HG03064 (cell line): ENCODE results near the gene NID1.

ENCODE experiments used
- ATAC-seq: cut with Tn5 transposase; IDR thresholded peaks from one replicate; pipeline ENCODE4 v1.9.1; 2021; ENCODE audit warnings: low read depth; ENCODE audit not compliant: unreplicated experiment

Gene NID1

DNA sequence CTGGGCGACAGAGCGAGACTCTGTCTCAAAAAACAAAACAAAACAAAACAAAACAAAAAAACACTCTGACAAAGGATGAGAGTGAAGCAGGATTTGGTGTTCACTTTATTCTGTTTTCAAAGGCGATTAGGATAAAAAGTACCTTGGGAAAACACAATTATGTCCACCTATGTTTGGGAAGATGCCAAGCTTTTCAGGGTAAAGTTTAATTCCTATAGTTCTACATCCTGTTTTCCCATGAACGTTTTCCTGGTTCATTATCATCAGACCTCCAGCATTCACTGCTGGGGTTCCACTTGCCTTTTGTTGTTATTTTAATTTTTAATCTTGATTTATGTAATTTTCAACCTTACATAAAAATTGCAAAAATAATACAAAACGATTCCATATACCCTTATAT is 4.9 kb upstream of the NID1 start:
- ATAC-seq: no peak

GRCh38 chr1:236067854-236068454 is 3.1 kb upstream of the NID1 start:
- ATAC-seq: no peak

DNA sequence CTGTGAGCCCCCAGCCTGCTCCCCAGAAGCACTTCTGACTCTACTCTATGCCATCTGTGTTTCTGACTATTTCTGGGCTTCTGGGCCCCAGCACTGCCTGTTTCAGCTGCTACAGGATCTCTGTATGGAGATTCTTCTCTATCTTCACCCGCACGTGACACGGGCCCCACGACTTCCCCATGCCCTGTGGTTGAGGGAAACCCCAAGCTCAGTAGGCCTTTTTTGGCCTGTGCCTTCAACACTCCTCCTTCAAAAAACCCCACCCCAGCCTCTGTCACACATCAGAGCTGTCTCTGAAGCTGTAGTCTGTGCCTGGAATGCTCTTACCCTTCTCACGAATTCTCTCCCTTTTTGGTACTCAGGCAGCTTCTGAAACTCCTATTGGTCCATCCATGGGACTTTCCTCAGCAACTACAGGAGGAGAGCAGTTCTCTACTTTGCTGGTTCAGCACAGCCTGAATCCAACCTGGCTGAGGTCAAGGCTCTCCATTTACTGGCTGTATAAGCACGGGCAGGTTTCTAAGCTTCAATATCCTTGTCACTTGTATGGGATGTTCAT is 2.0 kb upstream of the NID1 start:
- ATAC-seq: peak; percentile 66

DNA sequence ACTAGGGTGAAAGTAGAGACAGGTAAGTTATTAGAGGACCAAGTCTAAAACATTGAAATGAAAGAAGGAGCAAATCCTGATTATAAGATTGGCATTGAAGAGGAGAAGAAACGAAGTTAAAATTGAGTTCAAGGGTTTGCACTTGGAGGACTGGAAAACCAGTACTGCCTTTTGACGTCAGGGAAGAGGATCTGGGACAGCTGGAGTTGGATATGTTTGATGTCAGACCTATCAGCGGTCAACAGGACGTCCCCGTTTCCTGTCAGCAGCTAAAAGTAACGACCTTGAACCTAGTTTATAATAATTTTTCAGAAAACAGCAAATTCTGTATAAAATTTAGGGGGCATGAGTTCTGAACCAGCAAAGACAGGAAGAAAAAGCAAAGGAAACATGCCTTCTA is 1.2 kb upstream of the NID1 start:
- no peak for ATAC-seq

- ATAC-seq: no peak
These were observed 667 bp upstream of the NID1 start for GRCh38 chr1:236065509-236066005.

- ATAC-seq: peak; percentile 21
These were observed 794 bp downstream of the NID1 start for GRCh38 chr1:236063919-236064673.

GRCh38 chr1:236063551-236063918 is 1.4 kb downstream of the NID1 start:
- no peak for ATAC-seq

DNA sequence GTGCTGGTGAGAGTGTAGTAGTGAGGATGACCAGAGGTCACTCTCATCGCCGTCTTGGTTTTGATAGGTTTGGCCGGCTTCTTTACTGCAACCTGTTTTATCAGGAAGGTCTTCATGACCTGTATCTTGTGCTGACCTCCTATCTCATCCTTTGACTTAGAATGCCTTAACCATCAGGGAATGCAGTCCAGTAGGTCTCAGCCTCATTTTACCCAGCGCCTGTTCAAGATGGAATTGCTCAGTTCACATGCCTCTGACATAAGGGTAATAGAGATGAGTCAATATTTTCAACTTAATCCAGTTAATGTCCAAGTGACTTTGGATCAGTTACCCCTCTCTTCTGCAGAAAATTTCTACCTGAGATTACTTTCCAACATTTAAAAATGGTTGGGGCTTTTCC is 4.6 kb downstream of the NID1 start:
- no peak for ATAC-seq

DNA sequence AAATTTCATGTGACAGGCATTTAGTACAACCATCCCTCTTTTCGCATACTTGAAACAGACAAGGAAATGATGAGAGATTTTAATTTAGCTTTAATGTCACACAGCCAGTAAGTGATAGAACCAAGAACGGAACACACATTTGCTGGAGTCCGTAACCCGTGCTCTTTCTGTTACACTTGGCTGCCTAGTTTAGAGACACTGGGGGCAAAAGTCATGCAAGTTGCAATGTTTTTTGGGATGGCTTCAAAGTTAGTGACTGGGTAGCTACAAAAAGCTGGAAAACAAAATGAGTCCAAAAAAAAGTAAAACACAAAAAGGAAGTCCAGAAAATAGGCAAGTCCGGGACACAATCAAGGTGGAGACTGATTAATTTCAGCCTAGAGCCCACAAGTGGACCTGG is 5.9 kb downstream of the NID1 start:
- no peak for ATAC-seq

DNA sequence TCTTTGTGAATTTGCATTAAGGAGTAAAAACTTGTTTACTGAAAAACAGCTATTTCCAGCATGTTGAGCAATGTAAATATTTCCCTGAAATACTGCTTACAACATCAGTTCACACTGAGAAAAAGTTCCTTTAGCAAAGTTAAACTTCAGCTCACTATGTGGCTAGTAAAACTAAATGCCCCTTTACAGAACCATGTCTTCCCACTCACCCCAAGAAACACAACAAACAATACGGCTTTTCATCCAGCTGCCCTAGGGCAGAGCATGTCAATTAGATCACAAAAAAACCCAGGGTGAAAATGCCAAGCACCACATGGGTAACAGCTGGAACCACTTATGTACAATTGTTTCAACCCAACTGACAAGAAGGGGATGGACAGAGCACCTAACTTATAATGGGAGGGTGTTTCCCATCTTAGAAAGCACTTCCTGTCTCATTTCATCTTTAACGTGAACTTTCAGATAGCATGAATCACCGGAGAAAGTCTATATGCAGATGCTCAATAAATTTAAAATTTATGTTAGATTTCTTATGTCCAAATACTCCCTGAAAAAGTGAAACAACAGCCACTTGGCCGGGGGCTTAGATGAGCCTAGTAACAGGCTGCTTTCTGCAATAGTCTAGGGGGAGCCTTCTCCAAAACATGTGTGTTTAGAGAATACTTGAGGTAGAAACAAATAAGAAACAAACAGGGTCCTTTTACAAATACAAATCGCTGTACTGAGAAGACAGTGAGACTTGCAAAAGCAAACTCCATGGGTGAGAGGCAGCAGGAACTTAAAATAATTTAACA is 6.6 kb downstream of the NID1 start:
- peak; percentile 84 for ATAC-seq

GRCh38 chr1:236057546-236057945 is 7.3 kb downstream of the NID1 start:
- no peak for ATAC-seq

DNA sequence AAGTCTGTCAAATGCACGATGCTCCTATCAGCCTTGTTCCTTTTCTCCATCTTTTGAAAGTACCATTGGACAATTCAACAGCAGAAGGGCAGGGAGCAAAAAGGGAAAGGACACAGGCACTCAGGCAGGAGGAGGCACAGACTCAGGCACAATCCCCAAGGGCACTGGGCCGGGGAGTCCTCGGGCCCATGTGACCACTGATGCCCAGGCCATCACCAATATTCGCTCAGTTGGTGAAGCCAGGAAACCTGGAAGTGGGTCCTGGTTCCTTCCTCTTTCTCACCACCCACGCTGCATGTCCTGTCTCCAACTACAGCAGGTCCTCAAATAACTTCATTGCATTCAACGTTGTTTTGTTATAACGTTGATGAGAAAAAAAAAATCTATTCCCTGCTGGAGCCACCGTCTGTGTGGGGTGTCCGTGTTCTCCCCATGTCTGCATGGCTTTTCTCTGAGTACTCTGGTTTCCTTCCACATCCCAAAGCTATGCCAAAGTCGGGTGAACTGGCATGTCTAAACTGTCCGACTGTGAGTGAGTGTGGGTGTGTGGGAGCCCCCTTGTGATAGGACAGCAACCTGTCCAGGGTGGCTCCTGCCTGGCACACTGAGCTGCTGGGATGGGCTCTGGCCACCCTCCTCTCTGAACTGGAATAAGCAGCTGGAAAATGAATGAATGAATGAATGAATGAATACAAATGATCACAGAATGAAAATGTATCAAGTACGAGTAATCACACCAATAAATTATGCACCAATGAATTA is 12.5 kb downstream of the NID1 start:
- ATAC-seq: no peak

DNA sequence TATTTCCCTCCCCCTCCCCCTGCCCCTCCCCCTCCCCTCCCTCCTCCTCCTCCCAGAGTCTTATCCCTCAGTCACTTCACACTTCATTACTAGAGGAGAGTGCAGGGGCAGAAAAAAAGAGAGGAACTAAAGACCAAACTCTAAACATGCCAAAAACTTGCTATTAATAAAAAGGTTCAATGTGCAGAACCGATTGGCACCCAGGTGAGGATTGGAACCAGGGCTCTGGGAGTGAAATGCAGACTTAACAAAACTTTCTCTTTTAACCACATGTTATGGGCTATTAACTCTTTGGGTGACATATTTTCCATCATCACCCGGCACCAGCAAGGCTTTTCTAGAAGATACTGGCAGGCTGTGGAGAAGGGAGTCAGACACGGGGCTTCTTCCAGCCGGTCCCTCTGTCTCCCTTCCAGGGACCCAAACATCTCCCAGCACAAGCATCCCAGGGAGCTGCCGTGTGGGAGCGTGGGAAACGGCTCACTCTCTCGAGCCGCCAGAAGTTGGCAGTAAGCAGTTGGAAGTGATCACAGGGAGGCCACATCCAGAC is 13.6 kb downstream of the NID1 start:
- ATAC-seq: no peak

DNA sequence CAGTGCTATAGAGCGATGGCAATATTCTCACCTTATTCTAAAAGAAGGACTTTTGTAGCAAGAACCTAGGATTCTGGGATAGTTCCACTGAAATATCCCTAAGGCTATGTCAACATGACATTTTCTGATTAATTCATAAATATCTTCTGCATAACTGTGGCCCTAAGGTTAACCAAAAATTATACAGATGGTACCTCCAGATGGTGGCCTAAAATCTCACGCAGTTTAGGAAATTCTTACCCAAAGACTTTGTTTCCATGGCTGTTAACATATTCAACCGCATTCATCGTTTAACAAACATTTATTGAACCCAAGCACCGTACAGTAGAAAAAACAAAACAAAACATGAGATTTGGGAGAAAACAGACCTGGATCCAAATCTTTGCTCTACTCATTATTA is 19.1 kb downstream of the NID1 start:
- no peak for ATAC-seq

GRCh38 chr1:236044341-236044740 is 20.5 kb downstream of the NID1 start:
- ATAC-seq: no peak

DNA sequence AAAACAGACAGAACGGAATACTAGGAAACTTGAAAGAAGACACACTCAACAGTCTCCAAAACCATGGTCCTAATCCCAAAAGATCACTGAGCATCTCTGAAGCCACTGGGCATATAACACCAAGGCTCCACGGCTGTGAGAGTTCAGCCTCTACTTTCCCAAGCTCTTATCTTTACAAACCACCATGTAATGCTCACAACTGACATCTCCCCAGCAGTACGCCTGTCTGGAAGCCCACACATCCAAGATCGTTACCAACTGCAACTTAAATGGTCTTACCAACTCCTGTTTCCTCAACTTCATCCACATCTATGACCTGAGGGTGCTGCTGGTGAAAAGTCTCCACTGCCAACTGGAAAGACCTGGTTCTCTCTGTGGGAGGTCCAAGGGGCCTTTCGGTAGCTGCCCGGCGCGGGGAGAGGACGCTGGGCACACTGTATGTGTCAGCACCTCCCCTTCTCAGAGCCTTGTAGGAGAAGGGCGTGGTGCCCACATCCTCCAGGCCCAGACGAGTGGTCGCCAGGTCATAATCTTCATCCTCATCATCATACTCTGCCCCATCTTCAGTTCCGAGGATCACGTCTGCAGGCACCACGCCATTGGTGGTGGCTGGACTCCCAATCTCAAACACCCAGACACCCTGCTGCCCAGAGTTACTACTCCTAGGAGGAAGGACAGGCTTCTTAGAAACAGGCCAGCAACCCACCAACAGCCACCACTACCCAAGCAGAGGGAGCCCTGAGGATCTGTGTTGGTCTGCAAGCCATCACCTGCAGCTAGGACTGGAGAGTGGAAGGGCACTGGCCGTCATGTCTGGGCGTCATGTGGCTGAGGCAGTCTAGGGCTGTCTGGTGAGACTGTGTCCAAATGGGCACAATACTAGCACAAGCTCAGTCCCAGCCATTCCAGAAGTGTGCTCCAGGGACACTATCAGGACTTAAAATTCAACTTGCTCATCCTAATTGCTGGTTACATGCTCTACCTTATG is 23.0 kb downstream of the NID1 start:
- ATAC-seq: no peak

GRCh38 chr1:236039740-236040685 is 24.9 kb downstream of the NID1 start:
- no peak for ATAC-seq

DNA sequence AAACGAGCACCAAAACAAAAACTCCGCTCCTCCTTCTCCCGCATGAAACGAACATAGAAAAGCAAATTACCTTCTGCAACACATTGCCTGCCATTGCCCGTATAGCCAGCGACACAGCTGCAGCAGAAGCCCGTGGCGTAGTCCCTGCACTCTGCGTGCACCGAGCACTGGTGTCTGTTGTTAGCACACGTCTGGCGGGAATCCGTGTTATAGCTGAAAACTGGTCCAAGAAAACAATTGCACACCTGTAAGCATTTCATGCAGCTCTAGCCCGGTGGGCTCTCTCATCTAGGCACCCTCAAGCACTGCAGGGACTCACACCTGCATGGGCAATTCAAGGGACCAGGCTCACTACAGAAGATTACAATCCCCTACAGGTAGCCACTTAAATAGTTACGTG is 26.9 kb downstream of the NID1 start:
- ATAC-seq: no peak
